NT2/D1 (cell line): Measurements from ENCODE around the gene RNF214.

ENCODE experiments used
- SUZ12 ChIP-seq: IDR thresholded peaks from 2 replicates; pipeline ENCODE4 v1.6.1; 2011; ENCODE audit not compliant: insufficient read length, insufficient read depth; ENCODE audit errors: extremely low read depth
- YY1 ChIP-seq: IDR thresholded peaks from 2 replicates; pipeline ENCODE4 v1.6.1; 2011; ENCODE audit not compliant: insufficient read length, insufficient read depth

- no peak for TF ChIP-seq SUZ12
- TF ChIP-seq YY1: no peak
These were observed 3.1 kb upstream of the RNF214 start for GRCh38 chr11:117229411-117229810.
